WTC11 (cell line): Measurements from ENCODE around the gene OMA1. TPM values are rescaled to one million over a fixed set of nuclear protein-coding genes. Genes with fewer than 3 reads are reported as not detected.

Experiments
- ATAC-seq: fragments of 200-7000 bp; cut with Tn5 transposase; 2 replicates; pipeline ENCODE4 v1.10.0; 2021; ENCODE audit warnings: mild to moderate bottlenecking, moderate library complexity
- CTCF ChIA-PET: fragments of 300-600 bp; sonication (Branson Sonifier 250); formaldehyde crosslinking; loops from one replicate; lab custom pipeline; 2021; ENCODE audit warnings: antibody characterized with exemption; lab: Charles Lee
- POLR2A ChIA-PET: fragments of 350-600 bp; sonication (Branson Sonifier 250); formaldehyde crosslinking; loops from one replicate; lab custom pipeline; 2021; ENCODE audit warnings: antibody characterized with exemption; lab: Charles Lee
- DNase-seq: peaks from one replicate; pipeline ENCODE4 v3.0.0; 2021; ENCODE audit warnings: low spot score
- H3K27ac Mint-ChIP-seq: 2 replicates; pipeline ENCODE4 v1.8.0; 2021; ENCODE audit warnings: mixed read lengths
- H3K27me3 Mint-ChIP-seq: 2 replicates; pipeline ENCODE4 v1.8.0; 2021; ENCODE audit warnings: low read depth, mild to moderate bottlenecking, moderate library complexity, mixed read lengths
- H3K36me3 Mint-ChIP-seq: 2 replicates; pipeline ENCODE4 v1.8.0; 2021; ENCODE audit warnings: mixed read lengths
- H3K4me1 Mint-ChIP-seq: 2 replicates; pipeline ENCODE4 v1.8.0; 2022; ENCODE audit warnings: mixed read lengths
- H3K4me3 Mint-ChIP-seq: 2 replicates; pipeline ENCODE4 v1.8.0; 2021; ENCODE audit warnings: mild to moderate bottlenecking, moderate library complexity, mixed read lengths
- H3K9me3 Mint-ChIP-seq: 2 replicates; pipeline ENCODE4 v1.8.0; 2021; ENCODE audit warnings: mixed read lengths
- FOXJ3 ChIP-seq: sonication (generic); formaldehyde crosslinking; IDR thresholded peaks from 2 replicates; pipeline ENCODE4 v1.9.0; 2021; ENCODE audit warnings: missing genetic modification reagents, mild to moderate bottlenecking, borderline replicate concordance
- IRF2 ChIP-seq: sonication (generic); formaldehyde crosslinking; IDR thresholded peaks from 2 replicates; pipeline ENCODE4 v1.8.0; 2022; ENCODE audit warnings: low read depth, missing genetic modification reagents, borderline replicate concordance
- JAZF1 ChIP-seq: fragments of 250-450 bp; sonication (Bioruptor Pico); IDR thresholded peaks from 2 replicates; pipeline ENCODE4 v1.9.0; 2021; ENCODE audit warnings: moderate library complexity, mild to moderate bottlenecking, inconsistent platforms
- KAT7 ChIP-seq: sonication (generic); formaldehyde crosslinking; IDR thresholded peaks from 2 replicates; pipeline ENCODE4 v1.8.1; 2023; ENCODE audit warnings: missing genetic modification reagents, mild to moderate bottlenecking, borderline replicate concordance
- MXD4 ChIP-seq: fragments of 250-450 bp; sonication (Bioruptor Pico); IDR thresholded peaks from 2 replicates; pipeline ENCODE4 v1.8.0; 2021; ENCODE audit warnings: mild to moderate bottlenecking, moderate library complexity, borderline replicate concordance
- MYBL2 ChIP-seq: sonication (generic); formaldehyde crosslinking; IDR thresholded peaks from 2 replicates; pipeline ENCODE4 v1.8.1; 2023; ENCODE audit warnings: mild to moderate bottlenecking, moderate library complexity, missing genetic modification reagents
- NFYB ChIP-seq: sonication (generic); formaldehyde crosslinking; conservative IDR thresholded peaks from 2 replicates; pipeline ENCODE4 v1.8.0; 2022; ENCODE audit warnings: low read depth, missing genetic modification reagents
- NR3C1 ChIP-seq: sonication (generic); formaldehyde crosslinking; conservative IDR thresholded peaks from 2 replicates; pipeline ENCODE4 v1.8.1; 2023; ENCODE audit warnings: low read depth, mild to moderate bottlenecking, missing genetic modification reagents
- RELA ChIP-seq: sonication (generic); formaldehyde crosslinking; IDR thresholded peaks from 2 replicates; pipeline ENCODE4 v1.8.1; 2022; ENCODE audit warnings: missing genetic modification reagents, mild to moderate bottlenecking, borderline replicate concordance
- SP1 ChIP-seq: sonication (generic); formaldehyde crosslinking; conservative IDR thresholded peaks from 2 replicates; pipeline ENCODE4 v1.8.1; 2022; ENCODE audit warnings: missing genetic modification reagents
- TCF7 ChIP-seq: sonication (generic); formaldehyde crosslinking; IDR thresholded peaks from 2 replicates; pipeline ENCODE4 v1.8.0; 2022; ENCODE audit warnings: mild to moderate bottlenecking, low read depth, missing genetic modification reagents, moderate library complexity
- ZNF121 ChIP-seq: sonication (generic); formaldehyde crosslinking; IDR thresholded peaks from 2 replicates; pipeline ENCODE4 v1.8.0; 2023; ENCODE audit warnings: missing genetic modification reagents
- ZNF138 ChIP-seq: sonication (generic); formaldehyde crosslinking; conservative IDR thresholded peaks from 2 replicates; pipeline ENCODE4 v1.8.1; 2022; ENCODE audit warnings: mild to moderate bottlenecking, moderate library complexity, missing genetic modification reagents
- ZNF423 ChIP-seq: fragments of 250-450 bp; sonication (Bioruptor Pico); IDR thresholded peaks from 2 replicates; pipeline ENCODE4 v2.1.2; 2022; ENCODE audit warnings: mild to moderate bottlenecking, moderate library complexity
- total RNA-seq: library from RNA; stranded (reverse); gene quantifications from 3 replicates; pipeline ENCODE4 v1.2.3, GENCODE V29; 2021
- TF ChIP-seq, protein P1 (sequence below): sonication (generic); formaldehyde crosslinking; IDR thresholded peaks from 2 replicates; pipeline ENCODE4 v1.8.0; 2022; ENCODE audit warnings: mild to moderate bottlenecking, missing genetic modification reagents
- TF ChIP-seq, protein P2 (sequence below): fragments of 250-450 bp; sonication (Bioruptor Pico); IDR thresholded peaks from 2 replicates; pipeline ENCODE4 v1.9.0; 2021; ENCODE audit warnings: mild to moderate bottlenecking
- TF ChIP-seq, protein P3 (sequence below): sonication (generic); formaldehyde crosslinking; IDR thresholded peaks from 2 replicates; pipeline ENCODE4 v1.8.1; 2023; ENCODE audit warnings: mild to moderate bottlenecking, missing genetic modification reagents, moderate library complexity
- TF ChIP-seq, protein P4 (sequence below): sonication (generic); formaldehyde crosslinking; IDR thresholded peaks from 2 replicates; pipeline ENCODE4 v1.8.1; 2022; ENCODE audit warnings: low read depth, missing genetic modification reagents, borderline replicate concordance
- TF ChIP-seq, protein P5 (sequence below): sonication (generic); formaldehyde crosslinking; IDR thresholded peaks from 2 replicates; pipeline ENCODE4 v1.8.0; 2022; ENCODE audit warnings: mild to moderate bottlenecking, missing genetic modification reagents
- TF ChIP-seq, protein P6 (sequence below): sonication (generic); formaldehyde crosslinking; IDR thresholded peaks from 2 replicates; pipeline ENCODE4 v1.8.1; 2023; ENCODE audit warnings: mild to moderate bottlenecking, missing genetic modification reagents, borderline replicate concordance

OMA1 gene
- total RNA-seq, 1 experiment from 2014 or later = 10.5 TPM

DNA sequence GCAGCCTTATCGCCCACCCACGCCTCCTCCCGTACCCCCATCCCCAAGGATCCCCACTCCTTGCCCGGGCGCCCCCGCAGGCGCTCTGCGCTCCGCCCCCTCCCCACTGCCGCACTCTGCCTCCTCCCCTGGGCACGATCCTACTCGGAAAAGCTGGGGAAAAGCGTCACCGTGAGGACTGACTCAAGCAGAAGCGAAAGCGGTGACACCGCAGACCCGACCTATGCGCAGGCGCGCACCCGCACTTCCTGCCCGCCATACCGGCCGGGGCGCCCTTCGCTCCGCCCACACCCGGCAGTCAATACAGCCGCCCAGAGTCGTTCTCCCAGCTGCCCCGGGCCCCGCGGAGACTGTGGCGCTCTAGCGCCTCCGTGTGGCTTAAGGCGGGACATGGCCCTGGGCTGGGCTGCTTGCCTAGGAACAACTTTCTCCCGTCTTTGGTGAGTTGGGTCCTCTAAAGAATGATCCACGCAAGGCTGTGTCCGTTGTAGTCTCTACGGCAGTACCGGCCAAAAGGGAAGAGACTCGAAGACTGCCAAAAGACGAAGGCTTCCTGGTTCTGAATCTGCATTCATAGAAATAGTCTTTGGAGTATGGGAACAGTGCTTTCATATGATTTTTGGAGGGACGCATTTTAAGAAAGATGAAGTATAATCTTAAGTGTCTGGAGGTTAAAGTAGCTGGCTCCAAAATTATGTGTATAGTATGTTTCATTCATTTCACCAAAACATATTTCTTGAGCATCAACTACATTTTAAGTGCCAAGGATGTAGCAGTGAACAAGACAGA lies at the start of gene OMA1 (continued):
- TF ChIP-seq, protein P1, sequence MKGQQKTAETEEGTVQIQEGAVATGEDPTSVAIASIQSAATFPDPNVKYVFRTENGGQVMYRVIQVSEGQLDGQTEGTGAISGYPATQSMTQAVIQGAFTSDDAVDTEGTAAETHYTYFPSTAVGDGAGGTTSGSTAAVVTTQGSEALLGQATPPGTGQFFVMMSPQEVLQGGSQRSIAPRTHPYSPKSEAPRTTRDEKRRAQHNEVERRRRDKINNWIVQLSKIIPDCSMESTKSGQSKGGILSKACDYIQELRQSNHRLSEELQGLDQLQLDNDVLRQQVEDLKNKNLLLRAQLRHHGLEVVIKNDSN = 0 out of 2 replicates have a peak, but pooled peaks have one; percentile 22
- TF ChIP-seq NR3C1 (no peak), SP1 (CRISPR knock-in tag) (peak; percentile 79), ZNF423 (no peak)

DNA sequence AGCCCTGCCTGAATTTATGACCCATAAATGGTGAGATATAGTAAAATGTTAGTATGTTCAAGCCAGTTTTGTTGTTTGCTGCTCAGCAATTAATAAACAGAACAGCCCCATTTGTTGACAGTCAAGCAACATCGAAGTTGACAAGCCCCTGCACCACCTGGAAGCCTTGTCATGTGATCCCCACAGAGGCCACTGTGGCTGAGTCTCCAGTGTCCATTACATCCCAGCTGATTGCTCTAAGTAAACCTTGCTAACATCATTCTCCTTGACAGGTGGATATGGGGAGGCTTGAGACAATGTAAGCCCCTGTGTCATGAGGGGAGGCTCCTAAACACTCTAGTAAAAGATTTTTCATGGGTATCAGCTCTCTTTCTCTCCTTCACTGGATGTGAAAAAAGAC lies 48.0 kb upstream of the OMA1 start:
- Mint-ChIP-seq H3K36me3 (no peaks in the 10 kb centered on the region), H3K27ac (no peak overlapping the region), H3K9me3 (peaks cover 4% of the 10 kb centered on the region), H3K4me1 (peaks cover 4% of the 10 kb centered on the region), H3K4me3 (no peak overlapping the region), H3K27me3 (peaks cover 2% of the 10 kb centered on the region; the same call in 1 of the 2 replicates)
- TF ChIP-seq, protein P2, sequence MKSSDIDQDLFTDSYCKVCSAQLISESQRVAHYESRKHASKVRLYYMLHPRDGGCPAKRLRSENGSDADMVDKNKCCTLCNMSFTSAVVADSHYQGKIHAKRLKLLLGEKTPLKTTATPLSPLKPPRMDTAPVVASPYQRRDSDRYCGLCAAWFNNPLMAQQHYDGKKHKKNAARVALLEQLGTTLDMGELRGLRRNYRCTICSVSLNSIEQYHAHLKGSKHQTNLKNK (CRISPR knock-in tag) = no peak
- TF ChIP-seq, protein P3, sequence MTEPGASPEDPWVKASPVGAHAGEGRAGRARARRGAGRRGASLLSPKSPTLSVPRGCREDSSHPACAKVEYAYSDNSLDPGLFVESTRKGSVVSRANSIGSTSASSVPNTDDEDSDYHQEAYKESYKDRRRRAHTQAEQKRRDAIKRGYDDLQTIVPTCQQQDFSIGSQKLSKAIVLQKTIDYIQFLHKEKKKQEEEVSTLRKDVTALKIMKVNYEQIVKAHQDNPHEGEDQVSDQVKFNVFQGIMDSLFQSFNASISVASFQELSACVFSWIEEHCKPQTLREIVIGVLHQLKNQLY (CRISPR knock-in tag) = no peak
- no peak for TF ChIP-seq MXD4 (CRISPR knock-in tag)
- TF ChIP-seq NFYB (CRISPR knock-in tag) = no peak
- TF ChIP-seq, protein P4, sequence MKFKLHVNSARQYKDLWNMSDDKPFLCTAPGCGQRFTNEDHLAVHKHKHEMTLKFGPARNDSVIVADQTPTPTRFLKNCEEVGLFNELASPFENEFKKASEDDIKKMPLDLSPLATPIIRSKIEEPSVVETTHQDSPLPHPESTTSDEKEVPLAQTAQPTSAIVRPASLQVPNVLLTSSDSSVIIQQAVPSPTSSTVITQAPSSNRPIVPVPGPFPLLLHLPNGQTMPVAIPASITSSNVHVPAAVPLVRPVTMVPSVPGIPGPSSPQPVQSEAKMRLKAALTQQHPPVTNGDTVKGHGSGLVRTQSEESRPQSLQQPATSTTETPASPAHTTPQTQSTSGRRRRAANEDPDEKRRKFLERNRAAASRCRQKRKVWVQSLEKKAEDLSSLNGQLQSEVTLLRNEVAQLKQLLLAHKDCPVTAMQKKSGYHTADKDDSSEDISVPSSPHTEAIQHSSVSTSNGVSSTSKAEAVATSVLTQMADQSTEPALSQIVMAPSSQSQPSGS (CRISPR knock-in tag) = no peak
- TF ChIP-seq, protein P5, sequence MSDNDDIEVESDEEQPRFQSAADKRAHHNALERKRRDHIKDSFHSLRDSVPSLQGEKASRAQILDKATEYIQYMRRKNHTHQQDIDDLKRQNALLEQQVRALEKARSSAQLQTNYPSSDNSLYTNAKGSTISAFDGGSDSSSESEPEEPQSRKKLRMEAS (CRISPR knock-in tag) = no peak
- no peak for TF ChIP-seq FOXJ3 (CRISPR knock-in tag)
- no peak for TF ChIP-seq ZNF138 (CRISPR knock-in tag)
- no peak for TF ChIP-seq MYBL2
- no peak for TF ChIP-seq IRF2 (CRISPR knock-in tag)
- TF ChIP-seq JAZF1 (CRISPR knock-in tag) = no peak
- TF ChIP-seq, protein P6, sequence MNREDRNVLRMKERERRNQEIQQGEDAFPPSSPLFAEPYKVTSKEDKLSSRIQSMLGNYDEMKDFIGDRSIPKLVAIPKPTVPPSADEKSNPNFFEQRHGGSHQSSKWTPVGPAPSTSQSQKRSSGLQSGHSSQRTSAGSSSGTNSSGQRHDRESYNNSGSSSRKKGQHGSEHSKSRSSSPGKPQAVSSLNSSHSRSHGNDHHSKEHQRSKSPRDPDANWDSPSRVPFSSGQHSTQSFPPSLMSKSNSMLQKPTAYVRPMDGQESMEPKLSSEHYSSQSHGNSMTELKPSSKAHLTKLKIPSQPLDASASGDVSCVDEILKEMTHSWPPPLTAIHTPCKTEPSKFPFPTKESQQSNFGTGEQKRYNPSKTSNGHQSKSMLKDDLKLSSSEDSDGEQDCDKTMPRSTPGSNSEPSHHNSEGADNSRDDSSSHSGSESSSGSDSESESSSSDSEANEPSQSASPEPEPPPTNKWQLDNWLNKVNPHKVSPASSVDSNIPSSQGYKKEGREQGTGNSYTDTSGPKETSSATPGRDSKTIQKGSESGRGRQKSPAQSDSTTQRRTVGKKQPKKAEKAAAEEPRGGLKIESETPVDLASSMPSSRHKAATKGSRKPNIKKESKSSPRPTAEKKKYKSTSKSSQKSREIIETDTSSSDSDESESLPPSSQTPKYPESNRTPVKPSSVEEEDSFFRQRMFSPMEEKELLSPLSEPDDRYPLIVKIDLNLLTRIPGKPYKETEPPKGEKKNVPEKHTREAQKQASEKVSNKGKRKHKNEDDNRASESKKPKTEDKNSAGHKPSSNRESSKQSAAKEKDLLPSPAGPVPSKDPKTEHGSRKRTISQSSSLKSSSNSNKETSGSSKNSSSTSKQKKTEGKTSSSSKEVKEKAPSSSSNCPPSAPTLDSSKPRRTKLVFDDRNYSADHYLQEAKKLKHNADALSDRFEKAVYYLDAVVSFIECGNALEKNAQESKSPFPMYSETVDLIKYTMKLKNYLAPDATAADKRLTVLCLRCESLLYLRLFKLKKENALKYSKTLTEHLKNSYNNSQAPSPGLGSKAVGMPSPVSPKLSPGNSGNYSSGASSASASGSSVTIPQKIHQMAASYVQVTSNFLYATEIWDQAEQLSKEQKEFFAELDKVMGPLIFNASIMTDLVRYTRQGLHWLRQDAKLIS (CRISPR knock-in tag) = no peak
- TF ChIP-seq ZNF121 (CRISPR knock-in tag) = no peak
- TF ChIP-seq TCF7 (CRISPR knock-in tag) = no peak
- TF ChIP-seq KAT7 (CRISPR knock-in tag) = no peak
- TF ChIP-seq RELA (CRISPR knock-in tag) = no peak
- no peak for DNase-seq
- POLR2A ChIA-PET = interaction anchor here (0.6 kb wide), 1 partner anchor 950 kb away, joined by 3 read pairs; no protein-coding TSS in a partner anchor
- CTCF ChIA-PET = interaction anchor here (0.6 kb wide), 1 partner anchor 48 kb away, joined by 3 read pairs; no protein-coding TSS in a partner anchor
- no peak for ATAC-seq
